WTC11 (cell line): ENCODE results near the gene GRIN1. TPM values are rescaled to one million over a fixed set of nuclear protein-coding genes. Genes with fewer than 3 reads are reported as not detected.

Experiments used
- ATAC-seq: fragments of 200-7000 bp; cut with Tn5 transposase; 2 replicates; pipeline ENCODE4 v1.10.0; 2021; ENCODE audit warnings: mild to moderate bottlenecking, moderate library complexity
- CTCF ChIA-PET: fragments of 300-600 bp; sonication (Branson Sonifier 250); formaldehyde crosslinking; loops from one replicate; lab custom pipeline; 2021; ENCODE audit warnings: antibody characterized with exemption; lab: Charles Lee
- POLR2A ChIA-PET: fragments of 350-600 bp; sonication (Branson Sonifier 250); formaldehyde crosslinking; loops from one replicate; lab custom pipeline; 2021; ENCODE audit warnings: antibody characterized with exemption; lab: Charles Lee
- DNase-seq: peaks from one replicate; pipeline ENCODE4 v3.0.0; 2021; ENCODE audit warnings: low spot score
- H3K27ac Mint-ChIP-seq: 2 replicates; pipeline ENCODE4 v1.8.0; 2021; ENCODE audit warnings: mixed read lengths
- H3K27me3 Mint-ChIP-seq: 2 replicates; pipeline ENCODE4 v1.8.0; 2021; ENCODE audit warnings: low read depth, mild to moderate bottlenecking, moderate library complexity, mixed read lengths
- H3K36me3 Mint-ChIP-seq: 2 replicates; pipeline ENCODE4 v1.8.0; 2021; ENCODE audit warnings: mixed read lengths
- H3K4me1 Mint-ChIP-seq: 2 replicates; pipeline ENCODE4 v1.8.0; 2022; ENCODE audit warnings: mixed read lengths
- H3K4me3 Mint-ChIP-seq: 2 replicates; pipeline ENCODE4 v1.8.0; 2021; ENCODE audit warnings: mild to moderate bottlenecking, moderate library complexity, mixed read lengths
- H3K9me3 Mint-ChIP-seq: 2 replicates; pipeline ENCODE4 v1.8.0; 2021; ENCODE audit warnings: mixed read lengths
- MXD4 ChIP-seq: fragments of 250-450 bp; sonication (Bioruptor Pico); IDR thresholded peaks from 2 replicates; pipeline ENCODE4 v1.8.0; 2021; ENCODE audit warnings: mild to moderate bottlenecking, moderate library complexity, borderline replicate concordance
- NR1H2 ChIP-seq: sonication (generic); formaldehyde crosslinking; IDR thresholded peaks from 2 replicates; pipeline ENCODE4 v1.9.0; 2021; ENCODE audit warnings: mild to moderate bottlenecking, moderate library complexity, missing genetic modification reagents
- NR2C2 ChIP-seq: sonication (generic); formaldehyde crosslinking; IDR thresholded peaks from 2 replicates; pipeline ENCODE4 v1.8.0; 2022; ENCODE audit warnings: mild to moderate bottlenecking, missing genetic modification reagents
- SMAD4 ChIP-seq: sonication (generic); formaldehyde crosslinking; IDR thresholded peaks from 2 replicates; pipeline ENCODE4 v1.8.0; 2022; ENCODE audit warnings: mild to moderate bottlenecking, missing genetic modification reagents
- ZBTB21 ChIP-seq: sonication (generic); formaldehyde crosslinking; IDR thresholded peaks from 2 replicates; pipeline ENCODE4 v1.8.1; 2023; ENCODE audit warnings: mild to moderate bottlenecking, missing genetic modification reagents, borderline replicate concordance
- total RNA-seq: library from RNA; stranded (reverse); gene quantifications from 3 replicates; pipeline ENCODE4 v1.2.3, GENCODE V29; 2021
- TF ChIP-seq, protein P1 (sequence below): sonication (generic); formaldehyde crosslinking; IDR thresholded peaks from 2 replicates; pipeline ENCODE4 v1.8.1; 2023; ENCODE audit warnings: mild to moderate bottlenecking, missing genetic modification reagents, moderate library complexity
- TF ChIP-seq, protein P2 (sequence below): sonication (generic); formaldehyde crosslinking; IDR thresholded peaks from 2 replicates; pipeline ENCODE4 v1.8.1; 2023; ENCODE audit warnings: mild to moderate bottlenecking, missing genetic modification reagents, borderline replicate concordance
- TF ChIP-seq, protein P3 (sequence below): fragments of 250-450 bp; sonication (Bioruptor Pico); conservative IDR thresholded peaks from 2 replicates; pipeline ENCODE4 v1.9.0; 2021; ENCODE audit warnings: mild to moderate bottlenecking
- TF ChIP-seq, protein P4 (sequence below): sonication (generic); formaldehyde crosslinking; IDR thresholded peaks from 2 replicates; pipeline ENCODE4 v1.8.0; 2022; ENCODE audit warnings: mild to moderate bottlenecking, missing genetic modification reagents
- TF ChIP-seq, protein P5 (sequence below): fragments of 250-450 bp; sonication (Bioruptor Pico); IDR thresholded peaks from 2 replicates; pipeline ENCODE4 v1.9.0; 2021; ENCODE audit warnings: mild to moderate bottlenecking
- TF ChIP-seq, protein P6 (sequence below): sonication (generic); formaldehyde crosslinking; IDR thresholded peaks from 2 replicates; pipeline ENCODE4 v1.8.1; 2022; ENCODE audit warnings: low read depth, mild to moderate bottlenecking, moderate library complexity, missing genetic modification reagents, borderline replicate concordance

GRIN1 gene
- total RNA-seq, 1 experiment from 2014 or later, result 4.1 TPM

DNA sequence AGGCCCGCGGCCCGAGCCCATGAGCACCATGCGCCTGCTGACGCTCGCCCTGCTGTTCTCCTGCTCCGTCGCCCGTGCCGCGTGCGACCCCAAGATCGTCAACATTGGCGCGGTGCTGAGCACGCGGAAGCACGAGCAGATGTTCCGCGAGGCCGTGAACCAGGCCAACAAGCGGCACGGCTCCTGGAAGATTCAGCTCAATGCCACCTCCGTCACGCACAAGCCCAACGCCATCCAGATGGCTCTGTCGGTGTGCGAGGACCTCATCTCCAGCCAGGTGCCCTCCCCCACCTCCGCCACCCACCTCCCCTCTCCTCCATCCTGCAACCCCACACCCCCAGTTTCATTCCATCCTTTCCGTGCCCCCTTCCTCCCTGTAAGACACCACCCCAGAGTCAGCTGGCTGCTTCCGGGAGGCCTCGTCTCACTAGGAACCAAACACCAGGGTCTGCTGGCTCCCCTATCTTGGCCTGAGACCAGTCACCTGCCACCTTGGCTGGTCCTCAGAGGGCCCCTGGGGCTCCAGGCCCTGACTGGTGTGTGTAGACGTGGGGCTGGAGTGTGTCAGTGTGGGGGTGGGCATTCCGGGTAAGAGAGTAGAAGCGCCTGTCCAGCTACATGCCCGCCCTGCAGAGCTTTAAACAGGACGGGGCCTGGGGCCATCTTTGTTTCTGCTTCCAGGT, 655 bp downstream of the GRIN1 start:
- CTCF ChIA-PET, result interaction anchor here (0.7 to 2.6 kb wide), 9 partner anchors 10 to 101 kb away, joined by 4 to 17 read pairs (median 5); partner anchors contain the start of genes RNF208 and TUBB4B
- ATAC-seq, result peak; percentile 5; the same call in 1 of the 2 replicates

DNA sequence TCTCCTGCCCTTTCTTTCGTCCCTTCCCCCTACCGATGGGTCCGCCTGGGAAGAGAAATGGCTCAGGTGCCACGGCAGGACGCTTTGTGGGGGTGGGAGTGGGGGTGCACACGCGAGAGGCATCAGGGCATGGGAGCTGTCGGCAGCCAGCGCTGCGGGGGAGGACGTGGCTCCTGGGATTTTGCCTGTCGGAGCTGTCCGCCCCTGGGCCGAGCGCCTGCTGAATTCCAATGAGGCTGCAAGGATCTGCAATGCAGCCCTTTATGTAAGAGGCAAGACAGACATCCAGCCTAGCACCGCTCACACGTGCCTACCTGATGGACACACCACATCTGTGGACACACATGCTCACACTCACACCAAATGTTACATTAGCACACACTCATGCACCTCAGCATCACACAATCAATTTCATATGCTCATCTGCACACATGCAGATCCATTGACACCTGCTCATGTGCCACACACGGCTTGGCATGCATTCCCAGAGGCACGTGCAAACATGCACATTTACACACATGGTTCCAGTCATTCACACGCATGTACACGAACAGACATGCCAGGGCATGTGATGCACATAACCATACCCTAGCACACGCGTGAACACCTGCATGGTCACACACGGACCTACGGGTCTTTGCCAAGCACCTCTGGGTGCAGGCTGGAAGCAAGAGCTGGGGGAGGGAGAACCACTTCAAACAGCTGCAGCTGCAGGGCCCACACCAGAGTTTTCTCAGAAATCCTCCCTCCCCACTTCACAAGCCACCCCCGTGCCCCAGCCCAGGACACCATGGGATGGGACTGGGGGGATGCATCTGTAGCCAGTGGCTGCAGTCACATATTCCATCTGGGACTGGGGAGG, 1.4 kb downstream of the GRIN1 start:
- DNase-seq, result no peak
- TF ChIP-seq NR2C2 (CRISPR knock-in tag), result no peak
- TF ChIP-seq, protein P1, sequence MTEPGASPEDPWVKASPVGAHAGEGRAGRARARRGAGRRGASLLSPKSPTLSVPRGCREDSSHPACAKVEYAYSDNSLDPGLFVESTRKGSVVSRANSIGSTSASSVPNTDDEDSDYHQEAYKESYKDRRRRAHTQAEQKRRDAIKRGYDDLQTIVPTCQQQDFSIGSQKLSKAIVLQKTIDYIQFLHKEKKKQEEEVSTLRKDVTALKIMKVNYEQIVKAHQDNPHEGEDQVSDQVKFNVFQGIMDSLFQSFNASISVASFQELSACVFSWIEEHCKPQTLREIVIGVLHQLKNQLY, result no peak
- no peak for TF ChIP-seq MXD4 (CRISPR knock-in tag)
- TF ChIP-seq, protein P2, sequence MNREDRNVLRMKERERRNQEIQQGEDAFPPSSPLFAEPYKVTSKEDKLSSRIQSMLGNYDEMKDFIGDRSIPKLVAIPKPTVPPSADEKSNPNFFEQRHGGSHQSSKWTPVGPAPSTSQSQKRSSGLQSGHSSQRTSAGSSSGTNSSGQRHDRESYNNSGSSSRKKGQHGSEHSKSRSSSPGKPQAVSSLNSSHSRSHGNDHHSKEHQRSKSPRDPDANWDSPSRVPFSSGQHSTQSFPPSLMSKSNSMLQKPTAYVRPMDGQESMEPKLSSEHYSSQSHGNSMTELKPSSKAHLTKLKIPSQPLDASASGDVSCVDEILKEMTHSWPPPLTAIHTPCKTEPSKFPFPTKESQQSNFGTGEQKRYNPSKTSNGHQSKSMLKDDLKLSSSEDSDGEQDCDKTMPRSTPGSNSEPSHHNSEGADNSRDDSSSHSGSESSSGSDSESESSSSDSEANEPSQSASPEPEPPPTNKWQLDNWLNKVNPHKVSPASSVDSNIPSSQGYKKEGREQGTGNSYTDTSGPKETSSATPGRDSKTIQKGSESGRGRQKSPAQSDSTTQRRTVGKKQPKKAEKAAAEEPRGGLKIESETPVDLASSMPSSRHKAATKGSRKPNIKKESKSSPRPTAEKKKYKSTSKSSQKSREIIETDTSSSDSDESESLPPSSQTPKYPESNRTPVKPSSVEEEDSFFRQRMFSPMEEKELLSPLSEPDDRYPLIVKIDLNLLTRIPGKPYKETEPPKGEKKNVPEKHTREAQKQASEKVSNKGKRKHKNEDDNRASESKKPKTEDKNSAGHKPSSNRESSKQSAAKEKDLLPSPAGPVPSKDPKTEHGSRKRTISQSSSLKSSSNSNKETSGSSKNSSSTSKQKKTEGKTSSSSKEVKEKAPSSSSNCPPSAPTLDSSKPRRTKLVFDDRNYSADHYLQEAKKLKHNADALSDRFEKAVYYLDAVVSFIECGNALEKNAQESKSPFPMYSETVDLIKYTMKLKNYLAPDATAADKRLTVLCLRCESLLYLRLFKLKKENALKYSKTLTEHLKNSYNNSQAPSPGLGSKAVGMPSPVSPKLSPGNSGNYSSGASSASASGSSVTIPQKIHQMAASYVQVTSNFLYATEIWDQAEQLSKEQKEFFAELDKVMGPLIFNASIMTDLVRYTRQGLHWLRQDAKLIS, result no peak
- no peak for TF ChIP-seq SMAD4
- no peak for TF ChIP-seq ZBTB21 (CRISPR knock-in tag)
- no peak for TF ChIP-seq NR1H2 (CRISPR knock-in tag)
- TF ChIP-seq, protein P3, sequence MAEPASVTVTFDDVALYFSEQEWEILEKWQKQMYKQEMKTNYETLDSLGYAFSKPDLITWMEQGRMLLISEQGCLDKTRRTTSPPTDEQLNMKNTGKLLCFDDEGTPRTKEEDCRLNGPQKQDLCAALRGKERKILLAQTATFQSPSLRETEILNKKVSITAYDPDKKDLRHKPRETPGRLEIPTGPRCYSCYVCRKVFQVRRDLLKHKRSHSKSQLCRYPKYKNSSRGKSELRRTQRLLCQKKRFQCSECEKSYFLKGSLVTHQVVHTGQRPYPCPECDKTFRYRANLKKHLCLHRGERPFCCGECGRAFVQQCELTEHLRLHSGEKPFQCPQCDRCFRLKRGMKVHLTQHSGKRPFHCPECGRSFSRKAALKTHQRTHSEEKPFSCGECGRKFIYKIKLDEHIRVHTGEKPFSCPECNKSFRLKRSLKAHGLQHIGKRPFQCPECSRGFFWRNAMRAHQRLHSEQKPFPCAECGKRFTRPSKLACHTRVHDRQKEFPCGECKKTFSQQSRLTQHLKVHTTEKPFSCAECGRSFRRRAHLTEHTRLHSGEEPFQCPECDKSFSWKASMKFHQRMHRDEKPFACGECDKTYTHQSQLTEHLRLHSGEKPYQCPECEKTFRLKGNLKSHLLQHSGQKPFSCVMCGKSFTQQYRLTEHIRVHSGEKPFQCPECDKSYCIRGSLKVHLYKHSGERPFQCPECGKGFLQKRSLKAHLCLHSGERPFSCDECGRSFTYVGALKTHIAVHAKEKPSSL, result no peak
- TF ChIP-seq, protein P4, sequence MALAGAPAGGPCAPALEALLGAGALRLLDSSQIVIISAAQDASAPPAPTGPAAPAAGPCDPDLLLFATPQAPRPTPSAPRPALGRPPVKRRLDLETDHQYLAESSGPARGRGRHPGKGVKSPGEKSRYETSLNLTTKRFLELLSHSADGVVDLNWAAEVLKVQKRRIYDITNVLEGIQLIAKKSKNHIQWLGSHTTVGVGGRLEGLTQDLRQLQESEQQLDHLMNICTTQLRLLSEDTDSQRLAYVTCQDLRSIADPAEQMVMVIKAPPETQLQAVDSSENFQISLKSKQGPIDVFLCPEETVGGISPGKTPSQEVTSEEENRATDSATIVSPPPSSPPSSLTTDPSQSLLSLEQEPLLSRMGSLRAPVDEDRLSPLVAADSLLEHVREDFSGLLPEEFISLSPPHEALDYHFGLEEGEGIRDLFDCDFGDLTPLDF (CRISPR knock-in tag), result no peak
- TF ChIP-seq, all 79 proteins: peak for 0
- ChIA-PET POLR2A (no interaction called here), CTCF (interaction anchor here (1.1 to 2.6 kb wide), 7 partner anchors 10 to 101 kb away, joined by 5 to 17 read pairs (median 5); partner anchors contain the start of genes RNF208 and TUBB4B)
- ATAC-seq, result no peak
- H3K4me3 Mint-ChIP-seq, result no peak overlapping the region
- H3K4me1 Mint-ChIP-seq, result peaks cover 6% of the 10 kb centered on the region; the same call in 1 of the 2 replicates
- H3K27ac Mint-ChIP-seq, result no peak overlapping the region
- no peaks in the 10 kb centered on the region for H3K9me3 Mint-ChIP-seq
- peaks cover 74% of the 10 kb centered on the region for H3K27me3 Mint-ChIP-seq
- no peaks in the 10 kb centered on the region for H3K36me3 Mint-ChIP-seq

More for the DNA sequence above, 655 bp downstream of the GRIN1 start:
- Mint-ChIP-seq H3K4me3 (peak overlapping the region; percentile 55), H3K27ac (no peak overlapping the region), H3K36me3 (no peaks in the 10 kb centered on the region), H3K27me3 (peaks cover 76% of the 10 kb centered on the region), H3K9me3 (no peaks in the 10 kb centered on the region), H3K4me1 (peaks cover 6% of the 10 kb centered on the region; the same call in 1 of the 2 replicates)
- TF ChIP-seq, protein P5, sequence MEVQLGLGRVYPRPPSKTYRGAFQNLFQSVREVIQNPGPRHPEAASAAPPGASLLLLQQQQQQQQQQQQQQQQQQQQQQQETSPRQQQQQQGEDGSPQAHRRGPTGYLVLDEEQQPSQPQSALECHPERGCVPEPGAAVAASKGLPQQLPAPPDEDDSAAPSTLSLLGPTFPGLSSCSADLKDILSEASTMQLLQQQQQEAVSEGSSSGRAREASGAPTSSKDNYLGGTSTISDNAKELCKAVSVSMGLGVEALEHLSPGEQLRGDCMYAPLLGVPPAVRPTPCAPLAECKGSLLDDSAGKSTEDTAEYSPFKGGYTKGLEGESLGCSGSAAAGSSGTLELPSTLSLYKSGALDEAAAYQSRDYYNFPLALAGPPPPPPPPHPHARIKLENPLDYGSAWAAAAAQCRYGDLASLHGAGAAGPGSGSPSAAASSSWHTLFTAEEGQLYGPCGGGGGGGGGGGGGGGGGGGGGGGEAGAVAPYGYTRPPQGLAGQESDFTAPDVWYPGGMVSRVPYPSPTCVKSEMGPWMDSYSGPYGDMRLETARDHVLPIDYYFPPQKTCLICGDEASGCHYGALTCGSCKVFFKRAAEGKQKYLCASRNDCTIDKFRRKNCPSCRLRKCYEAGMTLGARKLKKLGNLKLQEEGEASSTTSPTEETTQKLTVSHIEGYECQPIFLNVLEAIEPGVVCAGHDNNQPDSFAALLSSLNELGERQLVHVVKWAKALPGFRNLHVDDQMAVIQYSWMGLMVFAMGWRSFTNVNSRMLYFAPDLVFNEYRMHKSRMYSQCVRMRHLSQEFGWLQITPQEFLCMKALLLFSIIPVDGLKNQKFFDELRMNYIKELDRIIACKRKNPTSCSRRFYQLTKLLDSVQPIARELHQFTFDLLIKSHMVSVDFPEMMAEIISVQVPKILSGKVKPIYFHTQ, result no peak
- TF ChIP-seq, protein P6, sequence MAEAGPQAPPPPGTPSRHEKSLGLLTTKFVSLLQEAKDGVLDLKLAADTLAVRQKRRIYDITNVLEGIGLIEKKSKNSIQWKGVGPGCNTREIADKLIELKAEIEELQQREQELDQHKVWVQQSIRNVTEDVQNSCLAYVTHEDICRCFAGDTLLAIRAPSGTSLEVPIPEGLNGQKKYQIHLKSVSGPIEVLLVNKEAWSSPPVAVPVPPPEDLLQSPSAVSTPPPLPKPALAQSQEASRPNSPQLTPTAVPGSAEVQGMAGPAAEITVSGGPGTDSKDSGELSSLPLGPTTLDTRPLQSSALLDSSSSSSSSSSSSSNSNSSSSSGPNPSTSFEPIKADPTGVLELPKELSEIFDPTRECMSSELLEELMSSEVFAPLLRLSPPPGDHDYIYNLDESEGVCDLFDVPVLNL, result 0 out of 2 replicates have a peak, but pooled peaks have one; percentile 13
- POLR2A ChIA-PET, result no interaction called here
- no peak for DNase-seq
